Neural progenitor cell (in vitro differentiated cells): Measurements from ENCODE around the gene DENND2A.

Experiments used
- EZH2 ChIP-seq: fragments of 200-600 bp; sonication (generic); IDR thresholded peaks from 2 replicates; pipeline ENCODE4 v1.6.1; 2017; ENCODE audit warnings: antibody characterized with exemption, mild to moderate bottlenecking, moderate library complexity
- EZH2phosphoT487 ChIP-seq: fragments of 200-600 bp; sonication (generic); IDR thresholded peaks from 2 replicates; pipeline ENCODE4 v1.6.1; 2017; ENCODE audit warnings: antibody characterized with exemption
- TF ChIP-seq, protein P1 (sequence below): fragments of 200-600 bp; sonication (generic); IDR thresholded peaks from 2 replicates; pipeline ENCODE4 v1.5.1; 2017; ENCODE audit warnings: antibody characterized with exemption, mild to moderate bottlenecking

DNA sequence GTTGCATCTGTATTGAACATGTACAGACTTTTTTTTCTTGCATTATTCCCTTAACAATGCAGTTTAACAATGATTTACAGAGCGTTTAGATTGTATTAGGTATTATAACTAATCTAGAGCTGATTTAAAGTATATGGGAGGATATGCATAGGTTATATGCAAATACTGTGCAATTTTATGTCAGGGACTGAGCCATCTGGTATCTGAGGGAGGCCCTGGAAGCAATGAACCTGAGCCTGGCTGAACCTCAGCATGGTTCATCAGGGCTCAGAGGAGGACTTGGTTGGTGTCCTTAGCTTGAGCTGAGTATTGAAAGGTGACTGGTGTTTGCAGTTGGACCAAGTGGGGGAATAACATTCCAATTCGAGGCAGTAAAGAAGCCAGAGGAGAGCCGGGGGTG lies 36.9 kb upstream of the DENND2A start:
- TF ChIP-seq, protein P1, sequence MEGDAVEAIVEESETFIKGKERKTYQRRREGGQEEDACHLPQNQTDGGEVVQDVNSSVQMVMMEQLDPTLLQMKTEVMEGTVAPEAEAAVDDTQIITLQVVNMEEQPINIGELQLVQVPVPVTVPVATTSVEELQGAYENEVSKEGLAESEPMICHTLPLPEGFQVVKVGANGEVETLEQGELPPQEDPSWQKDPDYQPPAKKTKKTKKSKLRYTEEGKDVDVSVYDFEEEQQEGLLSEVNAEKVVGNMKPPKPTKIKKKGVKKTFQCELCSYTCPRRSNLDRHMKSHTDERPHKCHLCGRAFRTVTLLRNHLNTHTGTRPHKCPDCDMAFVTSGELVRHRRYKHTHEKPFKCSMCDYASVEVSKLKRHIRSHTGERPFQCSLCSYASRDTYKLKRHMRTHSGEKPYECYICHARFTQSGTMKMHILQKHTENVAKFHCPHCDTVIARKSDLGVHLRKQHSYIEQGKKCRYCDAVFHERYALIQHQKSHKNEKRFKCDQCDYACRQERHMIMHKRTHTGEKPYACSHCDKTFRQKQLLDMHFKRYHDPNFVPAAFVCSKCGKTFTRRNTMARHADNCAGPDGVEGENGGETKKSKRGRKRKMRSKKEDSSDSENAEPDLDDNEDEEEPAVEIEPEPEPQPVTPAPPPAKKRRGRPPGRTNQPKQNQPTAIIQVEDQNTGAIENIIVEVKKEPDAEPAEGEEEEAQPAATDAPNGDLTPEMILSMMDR: no peak
- TF ChIP-seq EZH2: no peak
- no peak for TF ChIP-seq EZH2phosphoT487
